ENCODE results near the gene CEPT1. TPM values are rescaled to one million over a fixed set of nuclear protein-coding genes. Genes with fewer than 3 reads are reported as not detected.

Gene CEPT1
- total and polyA plus RNA-seq, 2 donors from 2014 or later, result 19.2 to 35.7 TPM

DNA sequence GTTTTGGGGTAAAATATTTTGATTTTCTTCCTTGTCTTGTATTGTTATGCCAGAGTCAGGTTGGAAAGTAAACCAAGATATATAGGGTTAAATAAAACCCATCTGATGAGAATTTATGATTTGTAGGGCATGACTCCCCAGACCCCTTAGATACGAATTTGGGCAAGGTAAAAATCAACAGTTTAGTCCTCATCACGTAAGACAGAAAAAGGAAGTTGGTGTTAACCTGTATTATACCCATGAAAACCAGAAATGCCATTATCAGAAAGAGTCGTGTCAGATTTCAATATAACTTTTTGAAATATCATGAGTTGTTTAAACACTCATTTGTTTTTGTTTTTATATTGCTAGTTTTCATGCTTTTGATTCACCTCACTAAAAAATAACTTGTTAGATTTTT lies 11.8 kb downstream of the CEPT1 start:
- Histone ChIP-seq H3K9me3 (ENCODE audit: control insufficient read depth in 2 of 3, insufficient read depth in 1 of 3, low read length in 3 of 3) (no peaks in the 10 kb centered on the region), H3K9ac (ENCODE audit: low read length in 3 of 3) (no peak overlapping the region), H3K36me3 (ENCODE audit: control insufficient read depth in 2 of 3, insufficient read depth in 3 of 3, low read length in 3 of 3) (peaks cover 2 to 31% (median 16%) of the 10 kb centered on the region in 3 donors), H3K4me1 (ENCODE audit: control insufficient read depth in 2 of 3, insufficient read depth in 2 of 3, low read depth in 1 of 3, low read length in 3 of 3) (peaks cover 0 to 2% (median 0%) of the 10 kb centered on the region in 3 donors), H3K27ac (ENCODE audit: low read depth in 2 of 2, low read length in 2 of 2) (no peak overlapping the region), H3K27me3 (ENCODE audit: control insufficient read depth, insufficient read depth, low read length) (no peaks in the 10 kb centered on the region), H3K4me3 (ENCODE audit: low read length in 3 of 3) (no peak overlapping the region)
- DNase-seq, result no peak
- intact Hi-C loops (cut with DNase I), result no loop called here
- no peak for TF ChIP-seq CTCF (IDR thresholded peaks at IDR 0.05; ENCODE audit: borderline replicate concordance, extremely low read depth, insufficient read depth)
- FAIRE-seq, result no peak

- DNase-seq (no peak), FAIRE-seq (no peak)
- Histone ChIP-seq H3K9me3 (ENCODE audit: control insufficient read depth in 2 of 3, insufficient read depth in 1 of 3, low read length in 3 of 3) (no peaks in the 10 kb centered on the region), H3K9ac (ENCODE audit: low read length in 3 of 3) (no peak overlapping the region), H3K4me1 (ENCODE audit: control insufficient read depth in 2 of 3, insufficient read depth in 2 of 3, low read depth in 1 of 3, low read length in 3 of 3) (peaks cover 0 to 2% (median 0%) of the 10 kb centered on the region in 3 donors), H3K27me3 (ENCODE audit: control insufficient read depth, insufficient read depth, low read length) (no peaks in the 10 kb centered on the region), H3K27ac (ENCODE audit: low read depth in 2 of 2, low read length in 2 of 2) (no peak overlapping the region), H3K4me3 (ENCODE audit: low read length in 3 of 3) (no peak overlapping the region), H3K36me3 (ENCODE audit: control insufficient read depth in 2 of 3, insufficient read depth in 3 of 3, low read length in 3 of 3) (peaks cover 2 to 20% (median 9%) of the 10 kb centered on the region in 3 donors)
- TF ChIP-seq CTCF (IDR thresholded peaks at IDR 0.05; ENCODE audit: borderline replicate concordance, extremely low read depth, insufficient read depth), result no peak
- intact Hi-C loops (cut with DNase I), result no loop called here
Measured at GRCh38 chr1:111154021-111154999, 14.3 kb downstream of the CEPT1 start.

- Histone ChIP-seq H3K27me3 (ENCODE audit: control insufficient read depth, insufficient read depth, low read length) (no peaks in the 10 kb centered on the region), H3K4me3 (ENCODE audit: low read length in 3 of 3) (no peak overlapping the region), H3K9ac (ENCODE audit: low read length in 3 of 3) (no peak overlapping the region), H3K9me3 (ENCODE audit: control insufficient read depth in 2 of 3, insufficient read depth in 1 of 3, low read length in 3 of 3) (no peaks in the 10 kb centered on the region), H3K27ac (ENCODE audit: low read depth in 2 of 2, low read length in 2 of 2) (no peak overlapping the region), H3K4me1 (ENCODE audit: control insufficient read depth in 2 of 3, insufficient read depth in 2 of 3, low read depth in 1 of 3, low read length in 3 of 3) (no peaks in the 10 kb centered on the region), H3K36me3 (ENCODE audit: control insufficient read depth in 2 of 3, insufficient read depth in 3 of 3, low read length in 3 of 3) (peaks cover 4 to 11% (median 8%) of the 10 kb centered on the region in 3 donors)
- no peak for FAIRE-seq
- no peak for DNase-seq
- intact Hi-C loops (cut with DNase I), result no loop called here
- no peak for TF ChIP-seq CTCF (IDR thresholded peaks at IDR 0.05; ENCODE audit: borderline replicate concordance, extremely low read depth, insufficient read depth)
Measured at GRCh38 chr1:111157431-111157830, 17.4 kb downstream of the CEPT1 start.
